Natural killer cell (primary cell): ENCODE data around the gene BLMH. TPM values are rescaled to one million over a fixed set of nuclear protein-coding genes. Genes with fewer than 3 reads are reported as not detected.

Experiments
- ATAC-seq, 3 donors: fragments of 150-1000 bp in 2 of 3; fragments of 200-7000 bp in 1 of 3; cut with Tn5 transposase; 1 replicate in 1 of 3; 2 replicates in 2 of 3; pipeline ENCODE4 v1.10.0; 2021; ENCODE audit warnings: mild to moderate bottlenecking in 2 of 3, moderate library complexity in 2 of 3
- DNase-seq, 2 donors: peaks; one replicate each; pipeline versions ENCODE4 v3.0.0 to v3.0.0-alpha.2; 2013 to 2021; ENCODE audit warnings: mixed read lengths in 1 of 2
- H3K27ac ChIP-seq: one replicate; pipeline ENCODE4 v1.5.1; 2013; ENCODE audit warnings: mild to moderate bottlenecking, low read length
- H3K27me3 ChIP-seq: one replicate; pipeline ENCODE4 v1.6.1; 2013; ENCODE audit warnings: low read length; ENCODE audit not compliant: control insufficient read depth, insufficient read depth
- H3K36me3 ChIP-seq: one replicate; pipeline ENCODE4 v1.6.1; 2013; ENCODE audit warnings: low read length; ENCODE audit not compliant: control insufficient read depth, insufficient read depth
- H3K4me1 ChIP-seq: one replicate; pipeline ENCODE4 v1.6.1; 2013; ENCODE audit warnings: low read length; ENCODE audit not compliant: control insufficient read depth, insufficient read depth
- H3K4me3 ChIP-seq: one replicate; pipeline ENCODE4 v1.5.1; 2013; ENCODE audit warnings: low read length
- H3K9me3 ChIP-seq: one replicate; pipeline ENCODE4 v1.6.1; 2013; ENCODE audit warnings: low read length; ENCODE audit not compliant: control insufficient read depth, insufficient read depth
- H3K27ac Mint-ChIP-seq, 2 donors: one replicate each; pipeline ENCODE4 v1.8.0; 2022; ENCODE audit warnings: mild to moderate bottlenecking in 2 of 2, mixed read lengths in 2 of 2, moderate library complexity in 1 of 2
- H3K27me3 Mint-ChIP-seq, 2 donors: one replicate each; pipeline ENCODE4 v1.8.0; 2022; ENCODE audit warnings: low read depth in 2 of 2, mixed read lengths in 2 of 2
- H3K36me3 Mint-ChIP-seq: one replicate; pipeline ENCODE4 v1.8.0; 2022; ENCODE audit warnings: mixed read lengths
- H3K4me1 Mint-ChIP-seq, 2 donors: one replicate each; pipeline ENCODE4 v1.8.0; 2022; ENCODE audit warnings: mixed read lengths in 2 of 2
- H3K4me3 Mint-ChIP-seq: one replicate; pipeline ENCODE4 v1.8.0; 2022; ENCODE audit warnings: mild to moderate bottlenecking, moderate library complexity, mixed read lengths
- H3K9me3 Mint-ChIP-seq, 2 donors: one replicate each; pipeline ENCODE4 v1.8.0; 2022; ENCODE audit warnings: mixed read lengths in 2 of 2
- WGBS: methylation state at CpG from one replicate; pipeline ENCODE4 v1.1.7; 2013; ENCODE audit warnings: missing lambda C conversion rate; ENCODE audit not compliant: insufficient coverage; 5-methylcytosine and 5-hydroxymethylcytosine counted together
- intact Hi-C: fragments of 100-400 bp; cut with micrococcal nuclease; formaldehyde crosslinking; loops from one replicate; pipeline ENCODE4 v1.14.2; 2022
- total RNA-seq, 4 donors: library from RNA; stranded (reverse); fragments of 120-200 nt in 1 of 4; gene quantifications; one replicate each; pipeline versions ENCODE4 v1.2.3 to v1.2.4, GENCODE V29; 2013 to 2022
- TF ChIP-seq, protein P1 (sequence below): fragments of 200-600 bp; IDR thresholded peaks from one replicate; pipeline ENCODE4 v1.8.0; 2022; ENCODE audit warnings: antibody characterized with exemption

Gene BLMH
- total RNA-seq, 3 donors from 2014 or later (not counting 1 experiment from before 2014, with no cell fraction given): 44.8 to 52.8 (median 46.7) TPM

DNA sequence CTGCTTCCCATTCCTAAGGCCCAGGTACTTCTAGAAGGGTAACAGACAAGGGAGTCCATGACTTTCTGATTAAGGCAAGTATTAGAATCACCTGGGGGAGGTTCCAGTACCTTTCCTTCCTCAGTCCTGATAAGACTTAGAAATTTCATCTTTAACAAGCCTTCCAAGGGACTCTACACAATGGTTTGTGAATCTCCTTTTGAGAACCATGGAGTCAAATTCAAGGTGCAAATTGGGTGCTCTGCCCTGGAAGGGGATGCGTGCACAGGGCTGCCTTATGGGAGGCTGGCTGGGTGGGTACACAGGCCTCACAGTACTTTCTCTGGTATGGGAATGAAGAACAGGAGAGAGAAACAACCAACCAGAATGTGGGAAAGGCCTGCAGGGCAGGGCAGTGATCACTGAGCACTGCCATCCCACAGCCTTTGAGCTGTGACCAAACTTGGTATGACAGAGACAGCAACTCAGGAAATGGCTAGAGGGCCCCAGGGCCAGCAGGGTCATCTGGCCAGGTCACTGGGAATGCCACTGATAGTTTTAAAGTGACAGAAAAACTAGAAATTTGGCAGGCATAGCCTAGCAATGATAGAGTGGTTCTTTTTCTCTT lies 45.8 kb upstream of the BLMH start:
- Histone ChIP-seq H3K27me3 (no peaks in the 10 kb centered on the region), H3K27ac (no peak overlapping the region), H3K9me3 (no peaks in the 10 kb centered on the region), H3K4me1 (peaks cover 8% of the 10 kb centered on the region), H3K36me3 (no peaks in the 10 kb centered on the region), H3K4me3 (no peak overlapping the region)
- Mint-ChIP-seq H3K36me3 (no peaks in the 10 kb centered on the region), H3K27me3 (no peaks in the 10 kb centered on the region), H3K4me1 (peaks cover 11 to 21% of the 10 kb centered on the region in 2 donors), H3K4me3 (no peak overlapping the region), H3K9me3 (no peaks in the 10 kb centered on the region), H3K27ac (no peak overlapping the region)
- ATAC-seq (no peak), DNase-seq (no peak)
- TF ChIP-seq, protein P1, sequence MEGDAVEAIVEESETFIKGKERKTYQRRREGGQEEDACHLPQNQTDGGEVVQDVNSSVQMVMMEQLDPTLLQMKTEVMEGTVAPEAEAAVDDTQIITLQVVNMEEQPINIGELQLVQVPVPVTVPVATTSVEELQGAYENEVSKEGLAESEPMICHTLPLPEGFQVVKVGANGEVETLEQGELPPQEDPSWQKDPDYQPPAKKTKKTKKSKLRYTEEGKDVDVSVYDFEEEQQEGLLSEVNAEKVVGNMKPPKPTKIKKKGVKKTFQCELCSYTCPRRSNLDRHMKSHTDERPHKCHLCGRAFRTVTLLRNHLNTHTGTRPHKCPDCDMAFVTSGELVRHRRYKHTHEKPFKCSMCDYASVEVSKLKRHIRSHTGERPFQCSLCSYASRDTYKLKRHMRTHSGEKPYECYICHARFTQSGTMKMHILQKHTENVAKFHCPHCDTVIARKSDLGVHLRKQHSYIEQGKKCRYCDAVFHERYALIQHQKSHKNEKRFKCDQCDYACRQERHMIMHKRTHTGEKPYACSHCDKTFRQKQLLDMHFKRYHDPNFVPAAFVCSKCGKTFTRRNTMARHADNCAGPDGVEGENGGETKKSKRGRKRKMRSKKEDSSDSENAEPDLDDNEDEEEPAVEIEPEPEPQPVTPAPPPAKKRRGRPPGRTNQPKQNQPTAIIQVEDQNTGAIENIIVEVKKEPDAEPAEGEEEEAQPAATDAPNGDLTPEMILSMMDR: no peak
- WGBS: 87% methylated on average over 1 of the region's 1 CpG
- intact Hi-C loops: loop anchor here (5.0 kb wide), 2 partner anchors 40 to 45 kb away; partner anchors contain the start of genes BLMH and CPD

DNA sequence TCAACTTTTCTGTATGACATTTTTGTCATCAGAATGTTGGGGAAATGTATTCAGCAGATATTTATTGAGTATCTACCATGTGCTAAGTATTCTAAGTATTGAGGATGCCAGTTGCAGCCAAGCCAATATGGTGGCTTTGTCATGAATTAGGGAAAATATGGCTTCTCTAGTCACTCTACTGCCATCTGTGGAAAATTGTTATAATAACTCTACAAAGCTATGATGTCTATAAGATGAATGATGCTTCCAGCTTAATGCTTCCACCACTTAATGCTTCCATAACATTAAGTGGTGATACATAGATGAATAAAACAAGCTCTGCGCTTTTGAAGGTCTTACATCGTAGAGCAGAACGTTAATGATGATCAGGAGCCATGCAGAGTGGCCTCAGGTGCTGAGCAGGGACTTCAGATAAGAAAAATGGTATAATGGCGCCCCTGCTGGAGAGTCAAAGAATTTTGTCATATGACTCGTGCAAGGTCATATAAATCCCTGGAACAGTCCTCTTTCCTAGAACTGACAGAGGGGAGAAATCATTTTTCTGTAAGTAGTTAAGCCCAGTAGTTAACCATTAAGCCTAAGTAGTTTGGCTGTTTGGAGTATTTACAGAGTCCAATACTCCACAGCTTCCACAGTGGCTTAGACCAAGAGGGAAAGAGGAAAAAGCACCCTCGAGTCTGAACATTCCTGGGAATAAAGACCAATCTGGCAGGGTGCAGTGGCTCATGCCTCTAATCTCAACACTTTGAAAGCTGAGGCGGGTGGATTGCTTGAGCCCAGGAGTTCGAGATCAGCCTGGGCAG lies 44.8 kb upstream of the BLMH start:
- Histone ChIP-seq H3K27ac (no peak overlapping the region), H3K36me3 (no peaks in the 10 kb centered on the region), H3K4me1 (peaks cover 12% of the 10 kb centered on the region), H3K4me3 (no peak overlapping the region), H3K9me3 (no peaks in the 10 kb centered on the region), H3K27me3 (no peaks in the 10 kb centered on the region)
- TF ChIP-seq, protein P1: peak; percentile 85
- 38% methylated on average over 6 of the region's 8 CpGs for WGBS
- Mint-ChIP-seq H3K36me3 (no peaks in the 10 kb centered on the region), H3K27ac (no peak overlapping the region), H3K4me1 (peaks cover 20 to 30% of the 10 kb centered on the region in 2 donors), H3K27me3 (no peaks in the 10 kb centered on the region), H3K4me3 (no peak overlapping the region), H3K9me3 (no peaks in the 10 kb centered on the region)
- intact Hi-C loops: loop anchor here (1.0 to 5.0 kb wide), 4 partner anchors 41 to 232 kb away; partner anchors contain the start of genes BLMH and CPD
- ATAC-seq: peak; percentile 51 to 65 (median 62)
- DNase-seq: peak; percentile 21 to 85

DNA sequence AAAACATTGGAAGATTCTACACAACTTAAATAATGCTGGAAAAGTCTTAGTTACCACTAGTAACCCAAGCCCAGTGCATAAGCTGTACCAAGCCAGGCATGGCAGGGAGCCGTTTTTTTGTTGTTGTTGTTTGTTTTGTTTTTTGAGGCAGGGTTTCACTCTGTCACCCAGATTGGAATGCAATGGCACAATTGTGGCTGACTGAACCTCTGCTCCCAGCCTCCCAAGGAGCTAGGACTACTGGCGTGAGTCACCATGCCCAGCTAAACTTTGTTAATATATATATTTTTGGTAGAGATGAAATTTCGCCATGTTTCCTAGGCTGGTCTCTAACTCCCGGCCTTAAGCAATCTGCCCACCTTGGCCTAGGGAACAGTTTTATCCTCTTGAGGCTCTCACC lies 42.7 kb upstream of the BLMH start:
- H3K27ac ChIP-seq: no peak overlapping the region
- ATAC-seq (no peak), DNase-seq (no peak)
- Mint-ChIP-seq H3K4me3 (no peak overlapping the region), H3K27me3 (no peaks in the 10 kb centered on the region), H3K9me3 (no peaks in the 10 kb centered on the region), H3K27ac (no peak overlapping the region), H3K36me3 (no peaks in the 10 kb centered on the region), H3K4me1 (peaks cover 21 to 29% of the 10 kb centered on the region in 2 donors)
- H3K36me3 ChIP-seq: no peaks in the 10 kb centered on the region
- intact Hi-C loops: no loop called here
- TF ChIP-seq, protein P1: no peak
- no peak overlapping the region for H3K4me3 ChIP-seq
- H3K27me3 ChIP-seq: no peaks in the 10 kb centered on the region
- H3K9me3 ChIP-seq: no peaks in the 10 kb centered on the region
- H3K4me1 ChIP-seq: peaks cover 5% of the 10 kb centered on the region
- WGBS: 92% methylated on average over 3 of the region's 4 CpGs
